Stimulated activated CD8-positive, alpha-beta memory T cell treated with anti-CD3 and anti-CD28 coated beads, Interleukin-2, amount 100 ng/mL, for 1 hour (primary cell): ENCODE results near the gene CDAN1.
"Not testable (repeated sequence)": the region's sequence is repeated elsewhere in the genome, so short reads cannot be mapped to it uniquely, and the experiment has no call there.

ENCODE experiments used
- DNase-seq, 2 donors: peaks; one replicate each; pipeline ENCODE4 v3.0.0-alpha.2; 2020; ENCODE audit warnings: low read depth in 2 of 2

Gene CDAN1, protein sequence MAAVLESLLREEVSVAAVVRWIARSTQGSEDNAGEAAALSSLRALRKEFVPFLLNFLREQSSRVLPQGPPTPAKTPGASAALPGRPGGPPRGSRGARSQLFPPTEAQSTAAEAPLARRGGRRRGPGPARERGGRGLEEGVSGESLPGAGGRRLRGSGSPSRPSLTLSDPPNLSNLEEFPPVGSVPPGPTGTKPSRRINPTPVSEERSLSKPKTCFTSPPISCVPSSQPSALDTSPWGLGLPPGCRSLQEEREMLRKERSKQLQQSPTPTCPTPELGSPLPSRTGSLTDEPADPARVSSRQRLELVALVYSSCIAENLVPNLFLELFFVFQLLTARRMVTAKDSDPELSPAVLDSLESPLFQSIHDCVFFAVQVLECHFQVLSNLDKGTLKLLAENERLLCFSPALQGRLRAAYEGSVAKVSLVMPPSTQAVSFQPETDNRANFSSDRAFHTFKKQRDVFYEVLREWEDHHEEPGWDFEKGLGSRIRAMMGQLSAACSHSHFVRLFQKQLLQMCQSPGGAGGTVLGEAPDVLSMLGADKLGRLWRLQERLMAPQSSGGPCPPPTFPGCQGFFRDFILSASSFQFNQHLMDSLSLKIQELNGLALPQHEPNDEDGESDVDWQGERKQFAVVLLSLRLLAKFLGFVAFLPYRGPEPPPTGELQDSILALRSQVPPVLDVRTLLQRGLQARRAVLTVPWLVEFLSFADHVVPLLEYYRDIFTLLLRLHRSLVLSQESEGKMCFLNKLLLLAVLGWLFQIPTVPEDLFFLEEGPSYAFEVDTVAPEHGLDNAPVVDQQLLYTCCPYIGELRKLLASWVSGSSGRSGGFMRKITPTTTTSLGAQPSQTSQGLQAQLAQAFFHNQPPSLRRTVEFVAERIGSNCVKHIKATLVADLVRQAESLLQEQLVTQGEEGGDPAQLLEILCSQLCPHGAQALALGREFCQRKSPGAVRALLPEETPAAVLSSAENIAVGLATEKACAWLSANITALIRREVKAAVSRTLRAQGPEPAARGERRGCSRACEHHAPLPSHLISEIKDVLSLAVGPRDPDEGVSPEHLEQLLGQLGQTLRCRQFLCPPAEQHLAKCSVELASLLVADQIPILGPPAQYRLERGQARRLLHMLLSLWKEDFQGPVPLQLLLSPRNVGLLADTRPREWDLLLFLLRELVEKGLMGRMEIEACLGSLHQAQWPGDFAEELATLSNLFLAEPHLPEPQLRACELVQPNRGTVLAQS

DNA sequence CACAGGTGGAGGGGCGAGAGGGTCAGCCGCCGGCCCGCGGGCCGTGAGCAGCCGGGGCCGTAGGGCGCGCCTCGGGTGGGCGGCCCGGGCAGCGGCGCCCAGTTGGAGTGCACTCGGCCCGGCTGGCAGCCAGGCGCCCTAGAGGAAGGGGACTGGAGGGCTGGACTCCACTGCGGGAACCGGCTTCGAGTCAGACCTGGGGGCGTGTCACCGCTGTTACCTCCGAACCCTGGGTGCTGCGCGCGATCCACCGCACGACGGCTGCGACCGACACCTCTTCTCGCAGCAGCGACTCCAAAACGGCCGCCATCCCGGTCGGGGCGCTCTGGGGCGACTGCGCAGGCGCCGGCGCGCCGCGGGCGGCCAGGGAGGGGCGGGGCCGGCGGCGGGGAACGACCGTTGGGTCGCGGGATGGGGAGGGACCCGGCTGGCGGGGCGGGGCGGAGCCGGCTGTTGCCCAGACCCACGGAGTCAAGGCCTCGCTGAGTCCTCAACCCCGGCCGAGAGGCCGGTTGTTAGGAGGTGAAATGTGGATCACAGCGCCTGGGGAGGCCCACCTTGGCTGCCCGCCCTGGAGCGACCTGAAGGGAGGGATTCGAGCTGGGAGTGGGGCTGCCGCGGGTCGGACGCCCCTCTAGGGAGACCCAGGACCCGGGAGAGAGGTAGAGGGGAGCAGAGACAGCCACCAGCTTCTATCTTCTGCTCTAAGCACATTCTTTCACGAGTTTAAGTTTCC, at the start of gene CDAN1:
Gene CDAN1 (minus strand): TSS at position 336 of the 736 bp plus-strand sequence. CDS start 26 bp downstream, at position 310.
- DNase-seq, result peak; percentile 87 to 91

DNA sequence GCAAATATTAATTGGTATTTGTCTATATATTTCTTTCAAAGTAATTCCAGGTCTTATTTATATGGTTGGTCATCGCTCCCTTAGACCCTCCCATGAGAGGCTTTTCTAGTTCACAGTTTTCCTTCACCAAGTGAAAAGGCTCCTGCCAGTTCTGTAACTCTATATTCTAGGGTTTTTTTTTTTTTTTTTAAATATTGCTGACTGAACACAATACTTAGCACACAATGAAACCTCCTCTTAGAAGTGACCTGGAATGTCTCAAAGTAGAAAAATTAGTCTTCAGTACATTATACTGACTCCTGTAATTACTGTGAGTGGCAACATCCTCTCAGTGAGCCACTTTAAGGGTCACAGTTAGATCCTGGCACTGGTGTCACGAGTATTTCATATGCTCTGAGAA, 48.6 kb upstream of the CDAN1 start:
- no peak for DNase-seq

DNA sequence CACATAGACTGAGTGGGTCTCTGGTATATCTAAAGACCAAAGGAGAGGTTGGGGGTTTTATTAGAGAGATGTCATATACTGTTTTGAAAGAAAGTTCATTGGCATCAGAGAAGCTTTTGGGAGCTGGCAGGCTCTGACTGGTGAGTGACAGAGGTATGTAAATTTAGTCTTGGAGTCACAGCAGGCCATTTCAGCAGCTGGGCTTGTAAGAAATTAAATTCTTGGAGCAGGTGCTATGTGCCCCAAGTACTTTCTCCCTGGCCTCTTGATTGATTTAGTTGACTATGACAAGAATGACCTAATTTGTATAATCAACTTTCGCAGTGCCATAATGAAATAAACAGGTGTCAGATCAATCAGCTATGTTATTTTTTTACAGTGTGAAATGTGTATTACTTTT, 47.8 kb upstream of the CDAN1 start:
- DNase-seq, result no peak

DNA sequence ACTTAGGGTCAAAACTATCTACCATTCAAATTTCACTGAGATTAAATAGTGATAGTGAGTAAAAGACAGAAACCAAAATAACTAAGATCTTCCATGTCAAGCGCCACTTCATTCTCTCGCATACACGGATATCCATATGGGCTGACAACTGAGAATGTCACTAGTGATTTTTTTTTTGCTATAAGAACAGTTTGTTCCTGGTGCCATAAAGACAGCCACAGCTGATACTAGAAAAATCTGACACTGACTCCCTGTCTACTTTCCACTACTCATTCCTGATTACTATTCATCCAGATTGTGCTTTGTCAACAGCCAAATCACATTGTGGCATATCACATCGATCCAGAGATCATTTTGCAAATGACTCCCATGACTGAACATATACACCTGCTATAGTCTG, 45.8 kb upstream of the CDAN1 start:
- DNase-seq, result no peak

DNA sequence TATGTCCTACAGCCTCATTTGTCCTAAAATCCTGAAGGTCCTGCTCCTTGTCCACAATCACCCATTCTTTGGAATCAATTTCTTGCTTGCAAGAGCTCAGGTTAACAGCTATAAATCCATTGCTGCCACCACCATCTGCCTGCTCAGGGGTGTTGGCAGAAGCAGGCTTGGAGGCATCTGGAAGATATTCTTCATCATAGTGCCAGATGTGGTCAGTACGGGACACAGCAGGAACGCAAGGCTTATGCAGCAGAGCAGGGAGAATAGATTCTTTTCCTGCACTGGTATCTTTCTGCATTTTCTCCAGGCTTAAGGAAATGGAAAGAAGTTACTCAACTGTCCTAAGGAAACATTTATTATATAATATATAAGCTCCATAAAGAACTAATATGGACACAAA, 38.5 kb upstream of the CDAN1 start:
- DNase-seq, result no peak

DNA sequence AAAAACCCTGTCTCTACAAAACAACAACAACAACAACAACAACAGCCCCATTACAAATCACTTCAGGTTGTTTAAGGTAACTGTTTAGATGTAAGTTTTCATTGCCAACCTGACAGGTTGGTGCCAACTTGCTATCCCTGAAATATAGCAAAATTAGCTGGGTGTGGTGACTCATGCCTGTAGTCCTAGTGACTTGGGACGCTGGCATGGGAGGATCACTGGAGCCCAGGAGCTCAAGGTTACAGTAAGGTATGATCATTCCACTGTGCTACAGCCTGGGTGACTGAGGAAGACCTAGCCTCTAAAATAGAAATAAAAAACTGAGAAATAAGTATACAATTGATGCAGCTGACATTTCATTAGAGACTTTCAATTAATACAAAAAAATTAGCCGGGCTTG, 36.0 kb upstream of the CDAN1 start:
- DNase-seq, result no peak

DNA sequence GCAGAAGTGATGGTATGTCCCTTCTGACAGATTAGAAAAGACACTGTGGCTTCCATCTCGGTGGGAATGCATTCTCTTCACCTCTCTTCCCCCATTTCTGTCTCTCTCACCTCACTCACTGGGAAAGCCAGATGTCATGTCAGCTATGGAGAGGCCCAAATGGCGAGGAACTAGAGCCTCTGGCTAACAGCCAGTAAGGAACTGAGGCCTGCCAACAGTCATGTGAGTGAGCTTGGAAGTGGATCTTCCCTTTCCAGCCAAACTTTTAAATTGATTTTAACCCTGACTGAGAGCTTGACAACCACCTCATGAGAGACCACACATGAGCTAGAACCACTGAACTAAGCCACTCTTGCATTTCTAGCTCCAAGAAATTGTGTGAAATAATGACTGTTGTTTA, 35.2 kb upstream of the CDAN1 start:
- no peak for DNase-seq

DNA sequence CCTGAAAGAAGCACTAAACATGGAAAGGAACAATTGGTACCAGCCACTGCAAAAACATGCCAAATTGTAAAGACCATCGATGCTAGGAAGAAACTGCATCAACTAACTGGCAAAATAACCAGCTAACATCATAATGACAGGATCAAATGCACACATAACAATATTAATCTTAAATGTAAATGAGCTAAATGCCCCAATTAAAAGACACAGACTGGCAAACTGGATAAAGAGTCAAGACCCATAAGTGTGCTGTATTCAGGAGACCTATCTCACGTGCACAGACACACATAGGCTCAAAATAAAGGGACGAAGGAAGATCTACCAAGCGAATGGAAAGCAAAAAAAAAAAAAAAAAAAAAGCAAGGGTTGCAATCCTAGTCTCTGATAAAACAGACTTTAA, 29.2 kb upstream of the CDAN1 start:
- not testable (repeated sequence) for DNase-seq

DNA sequence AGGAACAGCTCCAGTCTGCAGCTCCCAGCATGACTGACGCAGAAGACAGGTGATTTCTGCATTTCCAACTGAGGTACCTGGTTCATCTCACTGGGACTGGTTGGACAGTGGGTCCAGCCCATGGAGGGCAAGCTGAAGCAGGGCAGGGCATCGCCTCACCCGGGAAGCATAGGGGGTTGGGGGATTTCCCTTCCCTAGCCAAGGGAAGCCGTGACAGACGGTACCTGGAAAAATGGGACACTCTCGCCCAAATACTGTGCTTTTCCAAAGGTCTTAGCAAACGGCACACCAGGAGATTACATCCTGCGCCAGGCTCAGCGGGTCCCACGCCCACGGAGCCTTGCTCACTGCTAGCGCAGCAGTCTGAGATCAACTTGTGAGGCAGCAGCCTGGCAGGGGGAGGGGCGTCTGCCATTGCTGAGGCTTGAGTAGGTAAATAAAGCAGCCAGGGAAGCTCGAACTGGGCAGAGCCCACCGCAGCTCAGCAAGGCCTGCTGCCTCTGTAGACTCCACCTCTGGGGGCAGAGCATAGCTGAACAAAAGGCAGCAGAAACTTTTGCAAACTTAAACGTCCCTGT, 27.3 kb upstream of the CDAN1 start:
- not testable (repeated sequence) for DNase-seq

DNA sequence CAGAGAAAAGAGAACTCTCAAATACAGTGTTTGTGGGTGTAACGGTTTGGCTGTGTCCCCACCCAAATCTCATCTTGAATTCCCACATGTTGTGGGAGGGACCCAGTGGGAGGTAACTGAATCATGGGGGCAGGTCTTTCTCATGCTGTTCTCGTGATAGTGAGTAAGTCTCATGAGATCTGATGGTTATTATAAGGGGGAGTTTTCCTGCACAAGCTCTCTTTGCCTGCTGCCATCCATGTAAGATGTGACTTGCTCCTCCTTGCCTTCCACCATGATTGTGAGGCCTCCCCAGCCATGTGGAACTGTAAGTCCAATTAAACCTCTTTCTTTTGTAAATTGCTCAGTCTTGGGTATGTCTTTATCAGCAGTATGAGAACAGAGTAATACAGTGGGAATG, 24.9 kb upstream of the CDAN1 start:
- DNase-seq, result not testable (repeated sequence)

DNA sequence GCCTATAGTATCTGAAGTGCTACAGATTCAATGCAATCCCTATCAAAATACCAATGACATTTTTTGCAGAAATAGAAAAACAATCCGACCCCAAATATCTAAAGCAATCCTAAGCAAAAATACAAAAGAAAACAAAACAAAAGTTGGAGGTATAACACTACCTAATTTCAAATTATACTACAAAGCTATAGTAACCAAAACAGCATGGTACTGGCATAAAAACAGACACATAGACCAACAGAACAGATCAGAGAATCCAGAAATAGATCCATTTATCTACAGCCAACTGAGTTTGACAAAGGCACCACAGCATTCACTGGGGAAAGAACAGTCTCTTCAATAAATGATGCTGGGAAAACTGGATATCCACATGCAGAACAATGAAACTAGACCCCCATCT, 23.8 kb upstream of the CDAN1 start:
- DNase-seq, result no peak

DNA sequence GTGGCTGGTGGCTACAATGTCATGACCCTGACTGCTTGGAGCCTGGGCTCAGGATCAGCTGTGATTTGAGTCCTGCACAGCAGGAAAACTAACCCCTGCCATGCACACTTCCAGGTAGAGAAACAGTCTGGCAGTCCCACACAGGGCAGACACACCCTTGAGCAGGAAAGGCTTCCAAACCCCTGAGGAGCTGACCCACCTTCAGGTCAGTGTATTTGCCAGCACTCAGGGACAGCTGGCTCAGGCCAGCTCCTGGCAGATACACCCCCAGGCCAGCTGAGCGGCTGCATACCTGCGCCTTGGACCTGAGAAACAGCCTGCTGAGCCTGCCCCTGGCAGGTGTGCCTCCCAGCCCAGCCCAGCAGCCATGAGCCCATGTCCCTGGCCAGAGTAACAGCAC, 22.2 kb upstream of the CDAN1 start:
- DNase-seq, result no peak

DNA sequence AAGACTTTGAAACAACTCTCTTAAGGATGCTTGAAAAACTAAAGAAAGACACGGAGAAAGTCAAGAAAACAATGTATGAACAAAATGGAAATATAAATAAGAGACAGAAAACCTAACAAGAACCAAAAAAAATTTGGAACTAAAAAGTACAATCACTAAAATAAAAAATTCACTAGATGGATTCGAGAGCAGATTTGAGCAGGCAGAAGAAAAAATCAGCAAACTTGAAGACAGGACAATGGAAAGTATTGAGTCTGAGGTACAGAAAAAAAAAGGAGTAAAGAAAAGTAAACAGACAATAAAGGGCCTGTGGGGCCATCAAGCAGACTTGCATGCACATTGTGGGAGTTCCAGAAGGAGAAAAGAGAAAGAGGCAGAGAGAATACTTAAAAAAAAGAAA, 13.4 kb upstream of the CDAN1 start:
- DNase-seq, result no peak

DNA sequence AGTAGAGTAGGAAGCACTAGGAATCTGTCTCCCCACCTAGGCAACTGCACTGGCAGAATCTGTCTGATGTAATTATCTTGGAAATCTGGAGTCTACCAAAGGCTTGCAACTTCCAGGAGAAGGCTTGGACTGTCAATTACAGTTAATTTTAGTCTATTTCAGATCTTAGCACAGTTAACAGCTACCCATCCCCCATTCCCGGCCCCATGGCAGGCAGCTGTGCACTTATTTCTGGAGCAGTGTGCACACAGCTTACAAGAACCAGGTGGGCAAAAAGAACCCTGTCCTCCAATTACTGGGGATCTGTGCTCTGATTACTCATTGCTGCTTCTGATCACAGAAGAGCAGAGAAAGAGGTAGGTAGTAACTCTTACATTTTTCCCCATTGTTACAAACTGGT, 12.3 kb upstream of the CDAN1 start:
- DNase-seq, result no peak

DNA sequence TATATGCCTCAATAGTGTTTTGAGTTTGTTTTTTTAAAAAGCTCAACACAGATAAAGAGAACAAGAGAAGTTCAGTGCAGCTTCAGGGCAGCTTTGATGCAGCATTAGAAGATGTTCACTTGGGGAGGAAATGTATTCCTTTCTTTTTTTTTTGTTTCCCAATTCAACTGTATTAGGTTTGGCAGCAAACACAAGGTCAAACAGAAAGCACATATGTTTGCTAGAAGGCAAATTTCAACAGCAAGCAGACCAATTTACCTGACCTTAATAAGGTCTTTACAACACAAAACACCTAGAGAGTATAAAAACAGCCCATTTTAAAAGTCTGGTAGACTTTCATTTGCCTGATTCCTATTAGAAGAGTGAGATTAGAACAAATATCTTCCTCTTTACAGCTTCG, 7.3 kb upstream of the CDAN1 start:
- no peak for DNase-seq

DNA sequence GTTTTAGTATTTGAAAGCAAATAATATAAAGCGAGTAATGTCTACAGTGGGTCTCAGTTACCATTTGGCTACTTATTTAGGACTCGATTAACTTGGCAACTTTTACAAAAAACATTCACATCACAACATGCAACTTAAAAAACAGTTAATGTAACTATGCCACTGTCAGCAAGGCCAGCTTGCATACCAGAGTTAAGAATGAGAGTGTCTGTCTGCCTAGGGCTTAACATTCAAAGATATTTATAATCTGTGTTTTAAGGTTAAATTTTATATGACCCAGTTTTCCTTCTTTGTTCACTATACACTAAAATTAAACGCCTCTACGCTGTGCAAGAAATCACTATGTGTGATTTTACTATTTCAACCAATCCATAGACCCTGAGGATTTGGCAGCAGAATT, 5.2 kb upstream of the CDAN1 start:
- DNase-seq, result no peak

DNA sequence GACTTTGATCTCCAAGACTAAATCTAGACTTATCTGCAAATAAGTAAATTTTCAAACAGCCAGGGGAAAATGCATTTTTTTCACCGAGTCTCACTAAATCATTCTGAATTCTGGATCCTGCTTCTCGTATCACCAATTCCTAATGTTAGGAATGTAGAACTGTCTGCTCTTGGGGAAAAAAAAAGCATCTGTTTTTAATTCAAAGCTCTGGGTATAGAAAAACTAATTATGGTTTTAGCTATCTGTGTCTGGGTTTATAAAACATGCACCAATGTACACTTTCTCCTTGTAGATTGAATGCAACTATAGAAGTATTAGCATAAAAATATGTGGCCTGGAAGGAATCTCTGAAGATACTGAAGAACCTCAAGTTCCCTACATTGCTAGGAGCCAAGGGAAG, 4.8 kb upstream of the CDAN1 start:
- no peak for DNase-seq

DNA sequence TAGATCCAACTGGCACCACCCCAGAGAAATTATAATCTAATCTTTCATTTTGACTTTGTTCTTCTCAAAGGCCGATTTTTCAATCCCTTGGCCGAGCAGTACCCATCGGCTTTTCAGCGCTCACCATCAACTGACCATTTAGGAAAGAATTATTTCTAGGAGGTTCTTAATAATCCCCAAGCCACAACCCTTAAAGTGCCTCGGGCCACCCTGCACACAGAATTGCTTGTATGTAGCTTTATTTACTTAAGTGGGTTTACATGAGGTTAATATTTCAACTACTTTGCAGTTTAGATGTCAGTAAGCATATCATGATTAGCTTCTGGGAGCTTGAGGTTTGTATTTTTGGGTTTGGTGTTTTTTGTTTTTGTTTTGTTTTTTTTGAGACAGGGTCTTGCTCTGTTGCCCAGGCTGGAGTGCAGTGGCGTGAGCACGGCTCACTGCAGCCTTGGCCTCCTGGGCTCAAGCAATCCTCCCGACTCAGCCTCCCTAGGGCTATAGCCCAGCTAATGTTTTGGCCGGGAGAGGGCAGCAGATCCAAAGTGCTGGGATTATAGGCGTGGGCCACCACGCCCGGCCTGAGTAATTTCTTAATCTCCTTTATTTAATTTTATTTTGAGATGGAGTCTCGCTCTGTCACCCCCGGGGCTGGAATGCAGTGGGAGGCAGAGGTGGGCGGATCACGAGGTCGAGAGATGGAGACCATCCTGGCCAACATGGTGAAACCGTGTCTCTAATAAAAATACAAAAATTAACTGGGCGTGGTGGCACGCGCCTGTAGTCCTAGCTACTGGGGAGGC, 801 bp upstream of the CDAN1 start:
- no peak for DNase-seq

DNA sequence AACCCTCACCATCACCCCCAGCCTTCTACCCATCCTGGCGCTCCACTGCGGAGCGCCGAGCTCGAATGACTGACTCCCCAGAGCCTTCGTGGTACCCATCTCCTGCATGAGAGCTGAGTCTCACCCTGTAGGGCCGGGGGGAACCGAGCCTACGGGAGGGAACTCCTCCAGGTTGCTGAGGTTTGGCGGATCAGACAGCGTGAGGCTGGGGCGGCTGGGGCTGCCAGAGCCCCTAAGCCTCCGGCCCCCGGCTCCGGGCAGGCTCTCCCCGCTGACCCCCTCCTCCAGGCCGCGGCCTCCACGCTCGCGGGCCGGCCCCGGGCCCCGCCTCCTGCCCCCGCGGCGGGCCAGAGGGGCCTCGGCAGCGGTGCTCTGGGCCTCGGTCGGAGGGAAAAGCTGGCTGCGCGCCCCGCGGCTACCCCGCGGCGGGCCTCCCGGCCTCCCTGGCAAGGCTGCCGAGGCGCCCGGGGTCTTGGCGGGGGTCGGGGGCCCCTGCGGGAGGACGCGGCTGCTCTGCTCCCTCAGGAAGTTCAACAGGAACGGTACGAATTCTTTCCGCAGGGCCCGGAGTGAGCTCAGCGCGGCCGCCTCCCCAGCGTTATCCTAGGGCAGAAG, 643 bp downstream of the CDAN1 start:
- DNase-seq, result no peak
